Measurements from ENCODE around the gene ZNF274.
"Not testable (repeated sequence)": the region's sequence is repeated elsewhere in the genome, so short reads cannot be mapped to it uniquely, and the experiment has no call there.

The ZNF274 gene

DNA sequence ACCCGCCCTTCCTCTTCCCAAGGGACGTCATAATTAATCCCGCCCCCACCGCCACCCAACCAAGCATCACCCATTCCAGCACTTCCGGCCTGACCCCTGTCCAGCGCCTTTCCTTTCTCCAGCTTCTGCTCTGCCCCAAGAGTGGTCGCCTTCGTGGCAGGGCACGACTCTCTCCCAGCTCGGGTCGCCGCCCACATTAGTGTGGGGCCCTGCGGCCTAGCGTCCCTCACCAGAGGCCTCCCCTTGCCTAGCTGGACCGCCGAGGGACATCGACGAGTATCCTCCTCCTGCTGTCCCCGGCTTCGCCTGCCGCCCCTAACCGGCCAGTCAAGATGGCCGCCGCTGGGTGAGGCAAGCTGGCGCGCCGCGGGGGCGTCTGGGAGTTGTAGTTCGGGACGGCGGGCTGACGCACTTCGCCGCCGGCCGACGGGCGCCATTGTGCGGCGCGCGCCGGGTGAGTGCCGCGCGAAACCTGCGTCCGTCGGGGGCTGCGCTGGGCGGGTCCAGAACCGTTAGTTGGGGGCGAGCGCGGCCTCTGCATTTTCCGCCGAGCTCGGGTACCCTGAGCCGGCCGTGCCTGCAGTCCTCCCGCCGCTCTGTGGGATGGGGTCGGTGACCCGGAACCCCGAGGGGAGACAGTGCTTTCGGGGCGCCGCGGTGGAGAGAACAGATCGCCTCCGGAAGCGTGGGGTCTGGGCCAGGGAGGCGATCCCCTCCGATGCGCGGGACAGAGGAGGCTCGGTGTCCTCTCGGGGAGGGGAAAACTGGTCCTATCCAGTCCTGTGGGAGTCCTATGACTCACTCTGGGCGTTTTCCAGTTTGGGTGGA is at the start of gene ZNF274:
Gene ZNF274, plus strand, starts transcription at position 73 of the 828 bp plus-strand sequence. CDS start 905 bp downstream, outside the sequence.
- DNase-seq (ENCODE audit: low read depth in 2 of 3, low spot score in 1 of 3), result peak; percentile 87 to 94 (median 89)

DNA sequence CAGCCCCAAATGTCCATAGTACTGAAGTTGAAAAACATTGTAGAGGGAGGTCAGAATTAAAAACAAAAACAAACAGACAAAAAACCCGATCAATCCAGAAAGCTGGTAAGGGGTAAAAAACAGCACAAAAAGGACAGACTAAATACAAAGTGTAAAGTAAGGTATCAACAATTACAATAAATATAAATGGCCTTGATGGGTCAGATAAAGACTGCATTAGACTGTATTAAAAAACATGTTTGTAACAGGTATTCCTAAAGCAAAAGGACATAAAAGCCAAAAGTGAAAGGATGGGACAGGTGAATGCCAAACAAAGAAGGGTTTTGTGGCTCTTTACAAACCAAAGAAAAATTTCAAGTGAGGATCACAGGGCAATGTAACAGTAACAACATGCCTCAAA is 48.6 kb upstream of the ZNF274 start:
- DNase-seq (ENCODE audit: low read depth in 2 of 3, low spot score in 1 of 3), result no peak

DNA sequence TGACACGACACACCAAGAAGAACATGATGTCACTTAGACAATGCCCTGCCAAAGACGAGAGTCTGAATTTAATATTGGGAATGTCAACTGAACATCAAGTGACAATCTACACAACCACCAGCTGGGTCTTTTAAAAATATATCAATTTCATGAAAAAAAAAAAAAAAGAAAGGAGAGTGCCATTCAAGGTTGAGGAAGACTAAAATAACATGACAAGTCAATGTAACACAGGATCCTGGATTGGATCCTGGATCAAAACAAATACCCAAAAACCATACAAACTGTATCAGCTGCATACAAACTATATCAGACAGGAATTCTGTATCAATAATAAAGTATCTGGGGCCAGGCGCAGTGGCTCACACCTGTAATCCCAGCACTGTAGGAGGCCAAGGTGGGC is 37.0 kb upstream of the ZNF274 start:
- DNase-seq (ENCODE audit: low read depth in 2 of 3, low spot score in 1 of 3), result no peak

DNA sequence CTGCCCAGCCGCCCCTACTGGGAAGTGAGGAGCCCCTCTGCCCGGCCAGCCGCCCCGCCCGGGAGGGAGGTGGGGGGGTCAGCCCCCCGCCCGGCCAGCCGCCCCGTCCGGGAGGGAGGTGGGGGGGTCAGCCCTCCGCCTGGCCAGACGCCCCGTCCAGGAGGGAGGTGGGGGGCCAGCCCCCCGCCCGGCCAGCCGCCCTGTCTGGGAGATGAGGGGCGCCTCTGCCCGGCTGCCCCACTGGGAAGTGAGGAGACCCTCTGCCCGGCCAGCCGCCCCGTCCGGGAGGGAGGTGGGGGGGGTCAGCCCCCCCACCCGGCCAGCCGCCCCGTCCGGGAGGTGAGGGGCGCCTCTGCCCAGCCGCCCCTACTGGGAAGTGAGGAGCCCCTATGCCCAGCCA is 35.4 kb upstream of the ZNF274 start:
- not testable (repeated sequence) for DNase-seq (ENCODE audit: low read depth in 2 of 3, low spot score in 1 of 3)

DNA sequence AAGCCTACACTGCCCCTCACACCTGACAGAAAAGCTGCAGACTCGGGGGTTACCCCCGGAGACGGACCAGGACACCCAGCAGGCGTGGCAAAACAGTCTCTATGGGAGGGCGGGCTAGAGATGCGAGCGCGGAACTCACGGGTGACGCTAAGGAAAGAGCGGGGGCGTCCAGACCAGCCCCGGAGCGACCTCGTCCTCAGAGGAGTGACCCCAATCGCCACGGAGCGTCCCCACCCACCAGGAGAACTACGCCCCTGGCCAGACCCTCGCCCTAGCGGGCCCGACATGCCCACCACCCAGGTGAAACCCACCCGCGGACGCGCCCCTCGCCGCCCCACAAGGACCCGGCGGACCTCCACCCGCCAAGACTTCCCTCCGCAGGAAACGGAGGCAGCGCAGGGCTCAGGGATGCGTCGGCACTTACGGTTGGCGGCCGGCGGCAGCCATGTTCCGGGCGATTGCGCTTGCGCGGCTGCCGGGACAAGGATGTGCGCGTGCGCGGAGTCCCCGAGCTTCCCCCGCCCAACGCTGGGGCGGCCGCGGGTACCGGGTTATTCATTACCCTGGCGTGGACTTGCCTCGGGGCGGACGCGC is 32.4 kb upstream of the ZNF274 start, which contains the start of gene ZNF329:
Gene ZNF329, minus strand, starts transcription at position 462 of the 594 bp plus-strand sequence. CDS start 21,286 bp downstream, outside the sequence.
- DNase-seq (ENCODE audit: low read depth in 2 of 3, low spot score in 1 of 3), result peak; percentile 85 to 90 (median 88)

DNA sequence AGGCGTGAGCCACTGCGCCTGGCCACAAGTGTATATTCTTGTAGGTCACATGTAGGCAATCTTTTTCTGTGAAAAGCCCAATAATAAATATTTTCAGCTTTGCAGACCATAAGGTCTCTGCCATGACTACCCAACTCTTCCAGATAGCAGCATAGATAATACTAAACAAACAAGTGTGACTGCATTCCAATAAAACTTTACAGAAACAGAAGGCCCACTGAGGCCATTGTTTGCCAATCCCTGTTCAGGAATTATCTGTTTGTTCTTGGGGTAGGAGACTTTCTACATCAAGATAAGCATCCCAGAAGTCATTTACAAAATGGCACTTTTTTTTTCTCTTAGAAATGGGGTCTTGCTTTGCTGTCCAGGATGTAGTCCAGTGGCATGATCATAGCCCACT is 29.5 kb upstream of the ZNF274 start:
- DNase-seq (ENCODE audit: low read depth in 2 of 3, low spot score in 1 of 3), result no peak

DNA sequence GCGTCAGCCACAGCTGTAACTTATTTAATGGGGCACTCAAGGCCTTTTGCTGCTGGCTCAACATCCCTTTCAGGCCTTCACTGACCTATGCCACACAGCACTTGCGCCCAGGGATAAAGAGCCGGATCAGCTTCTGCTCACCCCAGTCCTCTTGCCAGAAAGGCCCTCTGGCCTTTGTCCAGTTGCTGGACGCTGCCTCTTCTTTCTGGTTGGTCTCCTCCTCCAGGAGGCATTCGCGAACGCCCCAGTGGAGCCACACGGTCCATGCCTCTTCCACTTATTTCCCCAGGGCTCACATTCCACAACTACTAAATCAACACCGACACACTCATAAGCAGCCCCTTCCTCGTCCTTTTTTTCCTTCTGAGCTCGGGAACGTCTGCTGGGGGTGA is 28.6 kb upstream of the ZNF274 start:
- DNase-seq (ENCODE audit: low read depth in 2 of 3, low spot score in 1 of 3), result no peak

DNA sequence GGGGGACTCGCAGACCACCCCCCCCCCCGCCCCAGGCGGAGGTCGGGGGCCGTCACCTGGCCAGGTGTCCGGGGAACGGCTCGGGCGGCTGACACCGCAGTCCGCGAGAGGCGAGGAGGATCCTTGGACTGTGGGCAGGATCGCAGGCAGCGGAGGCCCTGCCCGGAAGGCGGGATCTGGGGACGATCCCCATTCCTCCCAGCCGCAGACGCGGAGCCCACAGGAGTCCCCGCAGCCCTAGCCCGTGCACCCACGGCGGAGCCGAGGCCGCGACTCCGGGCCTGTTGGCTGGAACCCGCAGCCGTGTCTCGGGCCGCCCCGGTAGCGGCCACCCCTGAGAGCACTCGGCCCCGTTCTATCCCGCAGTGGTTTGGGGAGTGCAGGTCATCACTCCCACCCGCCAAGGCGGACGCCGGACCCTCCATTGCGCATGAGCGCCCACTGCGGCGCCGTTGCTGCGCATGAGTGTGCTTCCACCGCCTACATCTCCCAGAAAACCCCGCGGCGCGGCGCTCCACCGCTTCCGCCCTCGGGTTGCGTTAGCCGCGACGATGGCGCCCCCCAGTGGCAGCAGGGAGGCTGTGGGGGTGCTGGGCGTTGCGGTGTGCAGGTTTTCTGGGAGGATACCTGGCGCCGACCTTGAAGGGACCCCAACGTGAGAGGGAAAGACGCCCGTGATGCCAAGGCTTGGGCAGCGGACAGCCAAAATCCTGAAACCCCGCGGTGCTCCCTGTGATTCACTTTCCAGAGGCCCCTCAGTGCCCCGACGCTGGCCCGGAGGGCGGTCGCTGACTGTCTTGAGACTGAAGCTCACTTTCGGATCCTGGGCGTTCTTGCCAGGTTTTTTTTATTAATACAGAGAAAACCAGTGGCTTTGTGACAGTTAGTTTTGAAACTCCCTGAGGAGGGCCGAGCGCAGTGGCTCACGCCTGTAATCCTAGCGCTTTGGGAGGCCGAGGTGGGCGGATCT is 27.9 kb upstream of the ZNF274 start:
- DNase-seq (ENCODE audit: low read depth in 2 of 3, low spot score in 1 of 3), result peak; percentile 93 to 96 (median 96)

DNA sequence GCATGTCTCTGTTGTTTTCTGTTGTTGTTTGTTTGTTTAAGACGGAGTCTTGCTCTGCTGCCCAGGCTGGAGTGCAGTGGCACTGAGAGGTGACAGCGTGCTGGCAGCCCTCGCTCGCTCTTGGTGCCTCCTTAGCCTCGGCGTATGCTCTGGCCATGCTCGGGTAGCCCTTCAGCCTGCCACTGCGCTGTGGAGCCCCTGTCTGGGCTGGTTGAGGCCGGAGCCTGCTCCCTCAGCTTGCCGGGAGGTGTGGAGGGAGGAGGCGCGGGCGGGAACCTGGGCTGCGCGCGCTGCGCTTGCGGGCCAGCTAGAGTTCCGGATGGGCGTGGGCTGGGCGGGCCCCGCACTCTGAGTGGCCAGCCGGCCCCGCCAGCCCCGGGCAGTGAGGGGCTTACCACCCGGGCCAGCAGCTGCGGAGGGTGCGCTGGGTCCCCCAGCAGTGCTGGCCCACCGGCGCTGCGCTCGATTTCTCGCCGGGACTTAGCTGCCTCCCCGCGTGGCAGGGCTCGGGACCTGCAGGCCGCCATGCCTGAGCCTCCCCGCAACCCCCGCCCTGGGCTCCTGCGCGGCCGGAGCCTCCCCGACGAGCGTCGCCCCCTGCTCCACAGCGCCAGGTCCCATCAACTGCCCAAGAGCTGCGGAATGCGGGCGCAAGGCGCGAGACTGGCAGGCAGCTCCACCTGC is 25.7 kb upstream of the ZNF274 start:
- no peak for DNase-seq (ENCODE audit: low read depth in 2 of 3, low spot score in 1 of 3)

DNA sequence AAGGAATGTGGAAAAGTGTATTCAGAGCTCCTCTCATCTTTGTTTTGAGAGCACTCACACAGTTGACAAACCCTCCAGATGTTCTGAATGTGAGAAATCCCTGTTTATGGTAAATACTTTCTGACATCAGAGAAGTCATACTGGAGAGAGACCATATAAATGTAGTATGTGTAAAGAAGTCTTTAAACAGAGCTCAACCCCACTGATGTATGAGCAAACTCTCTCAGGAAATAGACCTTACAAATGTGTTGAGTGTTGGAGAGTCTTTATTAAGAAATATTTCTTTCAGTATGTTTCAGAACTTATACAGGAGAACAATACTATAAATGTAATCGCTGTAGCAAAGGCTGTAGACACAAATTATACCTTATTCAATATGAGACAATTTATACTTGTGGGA is 16.6 kb upstream of the ZNF274 start:
- DNase-seq (ENCODE audit: low read depth in 2 of 3, low spot score in 1 of 3), result no peak

DNA sequence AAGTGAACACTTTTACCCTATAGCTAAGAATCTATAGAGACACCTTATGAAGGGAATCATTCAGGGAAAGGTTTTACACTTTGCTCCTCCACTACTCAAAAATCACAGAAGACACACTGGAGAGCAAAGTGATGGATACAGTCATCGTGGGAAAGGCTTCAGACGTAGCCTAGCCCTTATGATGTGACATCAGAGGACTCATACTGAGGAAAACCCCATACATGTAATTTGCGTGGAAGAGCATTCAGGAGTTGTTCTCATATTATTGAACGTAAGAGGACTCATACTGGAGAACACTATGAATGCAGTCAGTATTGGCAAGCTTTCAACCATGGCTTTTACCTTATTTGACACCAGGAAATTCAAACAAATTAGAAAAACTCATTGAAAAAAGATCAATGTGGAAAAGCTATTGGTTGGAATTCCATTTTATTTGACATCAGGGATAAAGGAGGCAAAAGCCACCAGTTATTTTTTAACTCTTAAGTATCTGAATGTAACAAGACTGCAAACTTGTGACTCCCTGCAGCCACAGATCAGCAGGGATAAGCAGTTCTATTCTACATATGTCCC is 16.1 kb upstream of the ZNF274 start:
- no peak for DNase-seq (ENCODE audit: low read depth in 2 of 3, low spot score in 1 of 3)

DNA sequence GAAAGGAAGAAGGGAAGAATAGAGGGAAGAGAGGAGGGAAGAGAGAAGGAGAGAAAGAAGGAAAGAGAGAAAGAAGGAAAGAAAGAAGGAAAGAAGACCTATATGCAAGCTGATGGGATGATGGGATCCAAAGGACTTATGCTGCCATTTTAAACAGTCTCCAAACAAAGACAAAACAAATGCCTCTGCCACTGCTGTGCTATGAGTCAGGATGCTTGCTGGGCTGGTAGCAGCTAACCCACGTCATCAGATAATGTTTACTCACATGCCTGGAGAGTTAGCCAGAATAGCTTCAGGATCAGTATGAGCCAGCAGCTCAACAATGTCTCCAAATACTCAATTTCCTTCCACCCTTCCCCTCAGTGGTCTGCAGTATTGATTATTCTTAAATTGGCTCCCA is 12.0 kb upstream of the ZNF274 start:
- no peak for DNase-seq (ENCODE audit: low read depth in 2 of 3, low spot score in 1 of 3)

DNA sequence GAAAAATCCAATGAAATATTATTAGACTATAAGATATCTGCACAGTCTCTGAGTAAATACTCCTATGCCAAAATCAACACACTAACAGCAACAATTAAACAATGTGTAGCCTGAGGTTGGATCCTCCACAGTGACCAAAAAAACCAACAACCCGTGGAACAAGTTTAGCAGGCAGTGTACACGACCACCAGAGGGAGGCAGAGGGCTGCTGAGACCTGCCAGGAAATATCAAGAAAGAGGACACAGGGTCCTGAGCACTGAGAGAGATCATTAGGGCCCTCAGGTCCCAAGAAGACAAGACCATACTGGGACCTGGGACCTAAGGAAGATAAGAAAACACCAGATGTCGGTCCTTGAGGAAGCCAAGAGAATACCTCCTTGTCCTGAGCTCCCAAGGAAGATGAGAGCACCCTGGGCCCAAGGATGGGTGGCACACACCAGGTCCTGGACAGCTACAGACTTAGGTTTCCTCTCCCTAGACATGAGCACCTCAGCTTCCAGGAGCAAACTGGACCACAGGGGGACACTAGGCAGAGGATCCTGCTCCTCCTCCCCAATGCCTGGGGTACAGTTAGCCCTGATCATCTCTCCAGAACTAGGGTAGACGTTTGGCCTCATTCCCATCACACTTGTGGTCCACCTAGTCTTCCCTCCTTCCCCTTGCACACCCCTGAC is 822 bp upstream of the ZNF274 start:
- peak; percentile 40 to 58 (median 49) for DNase-seq (ENCODE audit: low read depth in 2 of 3, low spot score in 1 of 3)

DNA sequence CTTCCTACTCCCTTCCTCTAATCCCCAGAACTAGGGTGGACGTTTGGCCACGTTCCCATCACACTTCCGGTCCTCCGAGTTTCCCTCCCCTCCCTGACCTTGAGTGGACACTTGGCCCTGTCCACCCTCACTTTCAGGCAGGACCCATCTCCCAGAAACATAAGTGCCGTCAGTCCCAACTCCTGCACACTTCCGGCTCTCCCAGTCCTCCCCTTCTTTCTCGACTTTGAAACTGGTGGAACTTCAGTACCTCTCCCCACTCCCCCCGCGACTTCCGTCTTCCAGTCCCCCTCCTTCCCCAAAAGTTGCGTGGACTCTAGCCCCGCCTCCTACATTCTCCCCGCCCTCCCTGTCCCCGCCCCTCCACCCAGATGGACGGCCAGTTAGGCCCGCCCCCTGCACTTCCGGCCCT is 278 bp upstream of the ZNF274 start:
- peak in 2 of 3 donors; percentile 79 to 80 for DNase-seq (ENCODE audit: low read depth in 2 of 3, low spot score in 1 of 3)

DNA sequence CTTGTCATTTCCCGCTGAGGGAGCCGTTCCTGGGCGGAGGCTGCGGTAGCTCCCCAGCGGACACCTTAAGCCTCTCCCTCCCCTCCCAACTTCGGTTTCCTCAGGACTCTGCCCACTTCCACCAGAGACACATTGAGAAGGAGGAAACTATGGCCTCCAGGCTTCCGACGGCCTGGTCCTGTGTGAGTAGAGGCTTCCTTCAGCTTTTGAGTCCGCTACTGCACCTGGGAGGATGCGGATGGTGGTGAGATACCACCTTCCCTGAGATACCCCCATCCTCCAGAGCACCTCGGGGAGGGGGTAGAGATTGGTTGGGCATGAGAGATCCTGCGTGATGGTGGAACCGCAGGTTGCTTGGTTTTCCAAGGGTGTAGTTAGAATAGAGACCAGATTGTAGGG is 955 bp downstream of the ZNF274 start:
- no peak for DNase-seq (ENCODE audit: low read depth in 2 of 3, low spot score in 1 of 3)

DNA sequence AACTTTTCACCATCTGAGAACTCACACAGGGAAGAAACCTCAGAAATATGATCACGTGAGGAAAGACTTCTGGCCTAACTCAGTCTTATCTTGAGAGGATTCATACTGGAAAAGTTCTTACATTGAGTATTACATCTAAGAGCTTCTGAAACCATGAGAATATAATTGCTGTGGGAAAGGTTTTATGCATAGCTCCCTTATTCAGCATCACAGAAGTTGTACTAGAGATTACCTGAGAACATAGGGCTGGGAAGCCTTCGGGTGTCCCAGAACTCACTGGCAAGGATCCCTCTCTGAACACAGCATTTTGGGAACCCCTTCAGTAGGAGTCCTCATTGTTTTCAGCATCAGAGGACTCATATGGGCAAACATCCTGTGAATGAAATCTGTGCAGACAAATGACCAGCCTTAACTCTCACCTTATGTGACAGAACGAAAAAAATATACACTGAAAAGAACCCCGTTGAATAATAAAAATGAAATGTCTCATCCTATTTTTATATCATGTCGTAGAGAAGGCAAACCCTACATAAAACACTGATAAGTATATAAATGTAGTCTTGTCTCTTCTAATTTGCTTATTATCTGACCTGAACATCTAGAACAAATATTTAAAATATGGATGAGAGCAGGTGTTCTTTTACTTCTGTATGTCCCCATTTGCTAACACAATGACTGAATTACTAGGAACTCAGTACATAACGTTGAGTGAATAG is 14.2 kb downstream of the ZNF274 start:
- peak in 1 of 3 donors; percentile 3 for DNase-seq (ENCODE audit: low read depth in 2 of 3, low spot score in 1 of 3)

DNA sequence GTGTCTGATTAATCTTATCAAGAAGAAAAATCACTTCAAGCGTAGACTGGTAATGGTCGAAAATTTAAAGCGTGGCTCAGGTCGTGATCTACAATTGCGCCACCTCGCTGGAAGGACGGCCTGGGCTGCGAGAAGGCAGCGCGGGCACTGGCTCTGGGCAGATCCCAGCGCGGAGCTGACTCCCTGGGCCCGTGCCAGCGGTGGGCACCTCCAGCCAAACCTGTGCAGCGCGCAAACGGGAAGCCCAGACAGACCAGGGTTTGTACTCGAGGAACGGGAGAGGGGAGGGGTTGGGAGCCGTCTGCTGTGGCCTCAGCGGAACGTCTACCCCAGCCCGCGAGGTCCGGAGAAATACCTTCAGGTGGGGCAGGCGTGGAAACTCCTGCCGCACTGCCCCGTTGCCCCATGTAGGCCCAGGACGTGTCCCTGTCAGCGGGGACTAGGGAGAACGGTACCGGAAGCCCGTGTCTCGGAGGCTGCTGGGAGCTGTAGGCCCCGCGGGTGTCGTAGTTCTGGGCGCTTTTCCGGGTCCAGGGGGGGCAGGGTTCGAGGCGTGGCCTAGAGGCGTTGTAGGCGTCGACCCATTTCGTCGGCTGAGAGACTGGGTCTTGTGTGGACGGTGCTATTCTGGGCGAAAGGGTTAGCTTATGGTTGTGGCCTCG is 21.1 kb downstream of the ZNF274 start:
- DNase-seq (ENCODE audit: low read depth in 2 of 3, low spot score in 1 of 3), result no peak

DNA sequence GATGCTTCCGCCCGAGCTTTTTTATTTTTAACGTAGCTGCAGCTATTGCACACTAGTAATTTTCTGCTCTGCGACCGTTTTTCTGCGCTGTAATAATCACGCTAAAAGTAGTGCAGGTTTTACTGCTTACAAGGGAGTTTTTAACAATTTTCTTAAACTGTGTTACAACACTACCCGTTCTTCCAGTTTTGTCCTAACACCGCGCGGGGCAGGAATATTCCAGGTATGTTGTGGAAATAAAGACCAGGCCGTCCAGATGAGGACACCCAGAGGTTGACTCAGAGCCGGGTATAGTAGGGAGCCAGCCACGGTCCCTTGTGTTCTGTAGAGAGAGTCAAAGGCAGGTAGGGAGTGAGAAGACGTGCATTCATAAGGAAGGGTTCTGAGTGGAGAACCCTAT is 21.7 kb downstream of the ZNF274 start:
- no peak for DNase-seq (ENCODE audit: low read depth in 2 of 3, low spot score in 1 of 3)

DNA sequence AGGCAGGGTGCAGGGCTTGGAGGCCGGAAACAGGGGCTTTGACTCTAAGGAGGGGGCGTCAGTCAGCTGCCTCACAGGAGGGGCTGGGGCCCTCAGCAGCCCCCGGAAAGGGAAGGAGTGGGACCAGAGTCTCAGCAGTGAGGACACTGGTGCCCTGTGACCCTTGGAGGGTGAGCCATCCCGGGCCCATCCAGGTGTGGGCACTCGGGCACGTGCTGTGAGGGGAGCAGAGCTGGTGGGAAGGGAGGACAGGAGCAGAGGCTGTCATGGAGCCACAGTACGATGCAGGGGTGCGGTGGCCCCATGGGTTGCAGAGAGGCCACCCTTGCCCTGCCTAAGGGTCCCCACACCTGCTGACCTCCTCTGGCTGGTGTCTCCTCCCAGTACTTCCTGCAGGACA is 26.7 kb downstream of the ZNF274 start:
- DNase-seq (ENCODE audit: low read depth in 2 of 3, low spot score in 1 of 3), result no peak
